ENCODE measurements around the gene ARSB.

DNA sequence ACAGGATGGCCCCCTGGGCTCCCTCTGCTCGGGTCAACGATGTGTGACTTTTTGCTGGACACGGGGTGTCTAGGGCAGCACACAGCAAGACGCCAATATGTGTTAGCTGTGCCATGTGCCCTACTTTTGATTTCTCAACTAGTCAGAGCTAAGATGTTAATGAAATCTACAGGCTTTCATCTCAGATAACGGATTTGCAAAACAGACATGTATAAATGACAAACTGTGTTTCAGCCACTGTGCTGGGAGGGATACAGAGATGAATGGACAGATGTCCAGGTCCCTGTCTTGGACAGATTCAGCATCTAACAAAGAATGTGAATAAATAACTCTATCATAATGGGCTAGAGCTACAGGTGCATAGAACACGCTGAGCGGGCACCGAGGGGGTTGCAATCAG, 176.3 kb downstream of the ARSB start:
- TF ChIP-seq, protein P1, sequence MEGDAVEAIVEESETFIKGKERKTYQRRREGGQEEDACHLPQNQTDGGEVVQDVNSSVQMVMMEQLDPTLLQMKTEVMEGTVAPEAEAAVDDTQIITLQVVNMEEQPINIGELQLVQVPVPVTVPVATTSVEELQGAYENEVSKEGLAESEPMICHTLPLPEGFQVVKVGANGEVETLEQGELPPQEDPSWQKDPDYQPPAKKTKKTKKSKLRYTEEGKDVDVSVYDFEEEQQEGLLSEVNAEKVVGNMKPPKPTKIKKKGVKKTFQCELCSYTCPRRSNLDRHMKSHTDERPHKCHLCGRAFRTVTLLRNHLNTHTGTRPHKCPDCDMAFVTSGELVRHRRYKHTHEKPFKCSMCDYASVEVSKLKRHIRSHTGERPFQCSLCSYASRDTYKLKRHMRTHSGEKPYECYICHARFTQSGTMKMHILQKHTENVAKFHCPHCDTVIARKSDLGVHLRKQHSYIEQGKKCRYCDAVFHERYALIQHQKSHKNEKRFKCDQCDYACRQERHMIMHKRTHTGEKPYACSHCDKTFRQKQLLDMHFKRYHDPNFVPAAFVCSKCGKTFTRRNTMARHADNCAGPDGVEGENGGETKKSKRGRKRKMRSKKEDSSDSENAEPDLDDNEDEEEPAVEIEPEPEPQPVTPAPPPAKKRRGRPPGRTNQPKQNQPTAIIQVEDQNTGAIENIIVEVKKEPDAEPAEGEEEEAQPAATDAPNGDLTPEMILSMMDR (IDR thresholded peaks at IDR 0.05) = no peak
- TF ChIP-seq POLR2AphosphoS5 (IDR thresholded peaks at IDR 0.05) (no peak), POLR2A (IDR thresholded peaks at IDR 0.05) (no peak), EP300 (IDR thresholded peaks at IDR 0.05) (no peak)

All from upper lobe of left lung (tissue), 4 donors.